HG03565 (cell line): ENCODE data around the gene CEP44.
"Not testable (repeated sequence)": the region's sequence is repeated elsewhere in the genome, so short reads cannot be mapped to it uniquely, and the experiment has no call there.

Source experiments
- ATAC-seq: cut with Tn5 transposase; IDR thresholded peaks from one replicate; pipeline ENCODE4 v1.9.1; 2021; ENCODE audit warnings: mild to moderate bottlenecking, moderate library complexity; ENCODE audit not compliant: unreplicated experiment

The CEP44 gene

GRCh38 chr4:174277433-174277832 lies 6.3 kb upstream of the CEP44 start:
- ATAC-seq = no peak

GRCh38 chr4:174278467-174278866 lies 5.2 kb upstream of the CEP44 start:
- ATAC-seq = no peak

- ATAC-seq = no peak
Observed at GRCh38 chr4:174279433-174280155, 4.1 kb upstream of the CEP44 start.

GRCh38 chr4:174281182-174281737 lies 2.5 kb upstream of the CEP44 start:
- no peak for ATAC-seq

GRCh38 chr4:174281901-174282300 lies 1.8 kb upstream of the CEP44 start:
- no peak for ATAC-seq

GRCh38 chr4:174282836-174283506 lies 740 bp upstream of the CEP44 start:
- peak; percentile 99 for ATAC-seq

GRCh38 chr4:174284487-174284886 lies 776 bp downstream of the CEP44 start:
- no peak for ATAC-seq

GRCh38 chr4:174286870-174287269 lies 3.2 kb downstream of the CEP44 start:
- ATAC-seq = no peak

GRCh38 chr4:174292473-174292872 lies 8.8 kb downstream of the CEP44 start:
- ATAC-seq = no peak

- ATAC-seq = not testable (repeated sequence)
Observed at GRCh38 chr4:174294641-174295040, 10.9 kb downstream of the CEP44 start.

GRCh38 chr4:174295142-174295541 lies 11.4 kb downstream of the CEP44 start:
- not testable (repeated sequence) for ATAC-seq

GRCh38 chr4:174303687-174304086 lies 20.0 kb downstream of the CEP44 start:
- no peak for ATAC-seq

- no peak for ATAC-seq
Observed at GRCh38 chr4:174304664-174305063, 21.0 kb downstream of the CEP44 start.

- no peak for ATAC-seq
Observed at GRCh38 chr4:174305961-174306360, 22.2 kb downstream of the CEP44 start.

GRCh38 chr4:174307694-174308093 lies 24.0 kb downstream of the CEP44 start:
- no peak for ATAC-seq

GRCh38 chr4:174312993-174313392 lies 29.3 kb downstream of the CEP44 start:
- no peak for ATAC-seq

- no peak for ATAC-seq
Observed at GRCh38 chr4:174314274-174314673, 30.6 kb downstream of the CEP44 start.

- ATAC-seq = no peak
Observed at GRCh38 chr4:174314770-174315169, 31.1 kb downstream of the CEP44 start.

GRCh38 chr4:174316546-174316945 lies 32.8 kb downstream of the CEP44 start:
- ATAC-seq = no peak

GRCh38 chr4:174316954-174317353 lies 33.2 kb downstream of the CEP44 start:
- ATAC-seq = no peak

GRCh38 chr4:174317531-174317930 lies 33.8 kb downstream of the CEP44 start:
- no peak for ATAC-seq
